ENCODE results near the gene ST8SIA4.

The ST8SIA4 gene

GRCh38 chr5:100779669-100780375 lies 123.3 kb downstream of the ST8SIA4 start:
- peak; percentile 82 to 92 (median 91) for DNase-seq

GRCh38 chr5:100777680-100778300 lies 125.3 kb downstream of the ST8SIA4 start:
- DNase-seq: peak; percentile 84 to 94 (median 92)

GRCh38 chr5:100775533-100775855 lies 127.6 kb downstream of the ST8SIA4 start:
- no peak for DNase-seq

GRCh38 chr5:100772548-100772947 lies 130.5 kb downstream of the ST8SIA4 start:
- DNase-seq: no peak

- no peak for DNase-seq
Measured at GRCh38 chr5:100772006-100772405, 131.1 kb downstream of the ST8SIA4 start.

GRCh38 chr5:100771181-100771580 lies 131.9 kb downstream of the ST8SIA4 start:
- no peak for DNase-seq

- no peak for DNase-seq
Measured at GRCh38 chr5:100768221-100768620, 134.9 kb downstream of the ST8SIA4 start.

GRCh38 chr5:100762995-100763394 lies 140.1 kb downstream of the ST8SIA4 start:
- DNase-seq: no peak

GRCh38 chr5:100762108-100762507 lies 141.0 kb downstream of the ST8SIA4 start:
- no peak for DNase-seq

- peak in 2 of 3 donors; percentile 13 to 30 for DNase-seq
Measured at GRCh38 chr5:100761192-100761591, 141.9 kb downstream of the ST8SIA4 start.

GRCh38 chr5:100760688-100761087 lies 142.4 kb downstream of the ST8SIA4 start:
- no peak for DNase-seq

- no peak for DNase-seq
Measured at GRCh38 chr5:100758780-100759179, 144.3 kb downstream of the ST8SIA4 start.

GRCh38 chr5:100758306-100758705 lies 144.8 kb downstream of the ST8SIA4 start:
- no peak for DNase-seq

GRCh38 chr5:100757618-100758017 lies 145.5 kb downstream of the ST8SIA4 start:
- DNase-seq: no peak
